ENCODE measurements around the gene TDRD3. TPM values are rescaled to one million over a fixed set of nuclear protein-coding genes. Genes with fewer than 3 reads are reported as not detected.

The TDRD3 gene
- total and polyA plus RNA-seq, 2 donors (not counting 1 experiment from before 2014, with no cell fraction given) = 10.5 to 18.8 TPM

DNA sequence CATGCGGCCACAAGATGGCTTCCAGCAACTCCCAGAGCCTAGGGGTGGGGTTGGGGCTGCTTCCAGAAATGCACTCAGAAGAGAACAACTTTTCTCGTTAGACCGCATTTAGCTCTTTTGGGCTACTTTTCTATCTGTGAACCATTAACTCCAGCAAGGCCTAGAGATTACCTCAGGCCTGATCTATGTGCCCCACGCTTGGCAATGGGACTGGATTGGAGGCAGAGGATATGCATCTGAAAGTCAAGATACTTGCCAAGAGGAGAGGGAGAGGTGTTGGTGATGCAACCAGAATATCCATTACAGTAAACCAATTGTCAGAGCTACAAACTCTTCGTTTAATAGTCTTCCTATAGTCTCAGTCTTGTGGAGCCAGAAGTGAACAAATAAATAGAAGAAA is 177.7 kb downstream of the TDRD3 start:
- Histone ChIP-seq H3K27me3 (ENCODE audit: control insufficient read depth, insufficient read depth, low read length) (no peaks in the 10 kb centered on the region), H3K36me3 (ENCODE audit: control insufficient read depth, insufficient read depth, low read length) (no peaks in the 10 kb centered on the region), H3K79me2 (ENCODE audit: control insufficient read depth, insufficient read depth, low read length) (no peaks in the 10 kb centered on the region), H4K20me1 (ENCODE audit: control insufficient read depth, extremely low read depth, insufficient read depth, low read length) (no peaks in the 10 kb centered on the region), H3K27ac (ENCODE audit: insufficient read depth, low read length) (no peak overlapping the region), H2AFZ (ENCODE audit: low read length) (no peak overlapping the region), H3K4me1 (ENCODE audit: control insufficient read depth, extremely low read depth, insufficient read depth, low read length) (peaks cover 2% of the 10 kb centered on the region), H3K4me2 (ENCODE audit: extremely low read depth, insufficient read depth, low read length) (no peak overlapping the region), H3K4me3 (replicated peaks in 1 of 4; ENCODE audit: control extremely low read depth in 1 of 4, insufficient read depth in 1 of 4, low read depth in 3 of 4, low read length in 4 of 4) (no peak overlapping the region), H3K9ac (ENCODE audit: insufficient read depth, low read length) (no peak overlapping the region), H3K9me3 (ENCODE audit: control insufficient read depth, insufficient read depth, low read depth, low read length) (no peaks in the 10 kb centered on the region)
- TF ChIP-seq, protein P1, sequence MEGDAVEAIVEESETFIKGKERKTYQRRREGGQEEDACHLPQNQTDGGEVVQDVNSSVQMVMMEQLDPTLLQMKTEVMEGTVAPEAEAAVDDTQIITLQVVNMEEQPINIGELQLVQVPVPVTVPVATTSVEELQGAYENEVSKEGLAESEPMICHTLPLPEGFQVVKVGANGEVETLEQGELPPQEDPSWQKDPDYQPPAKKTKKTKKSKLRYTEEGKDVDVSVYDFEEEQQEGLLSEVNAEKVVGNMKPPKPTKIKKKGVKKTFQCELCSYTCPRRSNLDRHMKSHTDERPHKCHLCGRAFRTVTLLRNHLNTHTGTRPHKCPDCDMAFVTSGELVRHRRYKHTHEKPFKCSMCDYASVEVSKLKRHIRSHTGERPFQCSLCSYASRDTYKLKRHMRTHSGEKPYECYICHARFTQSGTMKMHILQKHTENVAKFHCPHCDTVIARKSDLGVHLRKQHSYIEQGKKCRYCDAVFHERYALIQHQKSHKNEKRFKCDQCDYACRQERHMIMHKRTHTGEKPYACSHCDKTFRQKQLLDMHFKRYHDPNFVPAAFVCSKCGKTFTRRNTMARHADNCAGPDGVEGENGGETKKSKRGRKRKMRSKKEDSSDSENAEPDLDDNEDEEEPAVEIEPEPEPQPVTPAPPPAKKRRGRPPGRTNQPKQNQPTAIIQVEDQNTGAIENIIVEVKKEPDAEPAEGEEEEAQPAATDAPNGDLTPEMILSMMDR (conservative IDR thresholded peaks at IDR 0.05 in 1 of 2, IDR thresholded peaks at IDR 0.05 in 1 of 2; ENCODE audit: low read depth in 1 of 2, low read length in 2 of 2) = no peak
- TF ChIP-seq EZH2 (IDR thresholded peaks at IDR 0.05; ENCODE audit: low read length, missing control alignments) = no peak
- no peak for DNase-seq (ENCODE audit: low read depth in 2 of 2)

DNA sequence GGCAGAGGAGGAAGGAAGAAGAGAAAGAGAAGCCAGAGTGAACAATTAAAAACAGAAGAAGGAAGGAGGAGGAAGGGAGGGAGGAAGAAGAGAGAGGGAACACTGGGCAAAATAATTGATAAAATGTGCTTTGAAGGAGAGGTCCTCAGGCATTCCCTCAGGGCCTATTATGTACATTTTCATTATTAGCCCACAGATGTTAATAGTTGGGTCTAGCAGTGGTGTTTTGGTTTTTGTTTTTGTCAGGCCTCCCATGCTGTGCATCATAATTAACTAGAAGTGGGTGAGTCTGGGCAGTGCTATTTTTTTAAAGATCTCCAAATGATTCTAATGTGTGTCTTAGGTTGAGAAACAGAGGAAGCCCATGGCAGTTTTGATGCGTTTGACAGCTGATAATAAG is 178.1 kb downstream of the TDRD3 start:
- Histone ChIP-seq H3K4me1 (ENCODE audit: control insufficient read depth, extremely low read depth, insufficient read depth, low read length) (peaks cover 2% of the 10 kb centered on the region), H3K27me3 (ENCODE audit: control insufficient read depth, insufficient read depth, low read length) (no peaks in the 10 kb centered on the region), H3K9ac (ENCODE audit: insufficient read depth, low read length) (no peak overlapping the region), H3K27ac (ENCODE audit: insufficient read depth, low read length) (no peak overlapping the region), H2AFZ (ENCODE audit: low read length) (no peak overlapping the region), H3K4me2 (ENCODE audit: extremely low read depth, insufficient read depth, low read length) (no peak overlapping the region), H3K36me3 (ENCODE audit: control insufficient read depth, insufficient read depth, low read length) (no peaks in the 10 kb centered on the region), H4K20me1 (ENCODE audit: control insufficient read depth, extremely low read depth, insufficient read depth, low read length) (no peaks in the 10 kb centered on the region), H3K79me2 (ENCODE audit: control insufficient read depth, insufficient read depth, low read length) (no peaks in the 10 kb centered on the region), H3K9me3 (ENCODE audit: control insufficient read depth, insufficient read depth, low read depth, low read length) (no peaks in the 10 kb centered on the region), H3K4me3 (replicated peaks in 1 of 4; ENCODE audit: control extremely low read depth in 1 of 4, insufficient read depth in 1 of 4, low read depth in 3 of 4, low read length in 4 of 4) (no peak overlapping the region)
- DNase-seq (ENCODE audit: low read depth in 2 of 2) = no peak
- TF ChIP-seq, protein P1 (conservative IDR thresholded peaks at IDR 0.05 in 1 of 2, IDR thresholded peaks at IDR 0.05 in 1 of 2; ENCODE audit: low read depth in 1 of 2, low read length in 2 of 2) = no peak
- no peak for TF ChIP-seq EZH2 (IDR thresholded peaks at IDR 0.05; ENCODE audit: low read length, missing control alignments)

DNA sequence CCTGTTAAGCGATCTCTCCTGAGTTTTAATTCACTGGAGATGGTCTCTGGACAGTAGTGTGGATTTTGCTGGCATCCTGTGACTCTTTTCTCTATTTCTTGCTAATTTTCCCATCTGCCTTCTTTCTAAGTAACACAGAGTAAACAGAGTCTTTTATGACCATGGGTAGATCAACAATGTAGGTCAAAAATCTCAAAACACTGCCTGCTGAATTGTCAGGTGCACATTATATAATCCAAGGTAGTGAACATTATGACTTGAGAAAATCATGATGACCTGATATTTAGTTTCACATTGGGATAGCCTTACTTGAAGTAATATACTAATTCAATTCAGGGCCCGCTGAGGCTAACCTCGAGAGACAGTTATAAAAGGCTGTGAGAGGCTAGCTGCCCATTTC is 180.7 kb downstream of the TDRD3 start:
- TF ChIP-seq, protein P1 (conservative IDR thresholded peaks at IDR 0.05 in 1 of 2, IDR thresholded peaks at IDR 0.05 in 1 of 2; ENCODE audit: low read depth in 1 of 2, low read length in 2 of 2) = no peak
- no peak for TF ChIP-seq EZH2 (IDR thresholded peaks at IDR 0.05; ENCODE audit: low read length, missing control alignments)
- no peaks in the 10 kb centered on the region for H4K20me1 ChIP-seq (ENCODE audit: control insufficient read depth, extremely low read depth, insufficient read depth, low read length)
- H3K4me1 ChIP-seq (ENCODE audit: control insufficient read depth, extremely low read depth, insufficient read depth, low read length) = peaks cover 1% of the 10 kb centered on the region

More for the DNA sequence above, 180.7 kb downstream of the TDRD3 start:
- Histone ChIP-seq H3K9me3 (ENCODE audit: control insufficient read depth, insufficient read depth, low read depth, low read length) (no peaks in the 10 kb centered on the region), H3K9ac (ENCODE audit: insufficient read depth, low read length) (no peak overlapping the region), H3K4me2 (ENCODE audit: extremely low read depth, insufficient read depth, low read length) (no peak overlapping the region), H3K27ac (ENCODE audit: insufficient read depth, low read length) (no peak overlapping the region), H3K36me3 (ENCODE audit: control insufficient read depth, insufficient read depth, low read length) (no peaks in the 10 kb centered on the region), H3K27me3 (ENCODE audit: control insufficient read depth, insufficient read depth, low read length) (no peaks in the 10 kb centered on the region), H3K79me2 (ENCODE audit: control insufficient read depth, insufficient read depth, low read length) (no peaks in the 10 kb centered on the region), H3K4me3 (replicated peaks in 1 of 4; ENCODE audit: control extremely low read depth in 1 of 4, insufficient read depth in 1 of 4, low read depth in 3 of 4, low read length in 4 of 4) (no peak overlapping the region), H2AFZ (ENCODE audit: low read length) (no peak overlapping the region)
- DNase-seq (ENCODE audit: low read depth in 2 of 2) = no peak

Data from fibroblast of lung (primary cell).